ENCODE results near the gene PXDC1. TPM values are rescaled to one million over a fixed set of nuclear protein-coding genes. Genes with fewer than 3 reads are reported as not detected.

The PXDC1 gene
- total and polyA plus RNA-seq, 11 donors: 13.7 to 89.9 (median 29.1) TPM

- Histone ChIP-seq H3K4me3 (no peak overlapping the region), H3K9me3 (no peaks in the 10 kb centered on the region), H3K27ac (no peak overlapping the region), H3K36me3 (no peaks in the 10 kb centered on the region), H3K4me1 (no peaks in the 10 kb centered on the region), H3K27me3 (no peaks in the 10 kb centered on the region)
- TF ChIP-seq, protein P1, sequence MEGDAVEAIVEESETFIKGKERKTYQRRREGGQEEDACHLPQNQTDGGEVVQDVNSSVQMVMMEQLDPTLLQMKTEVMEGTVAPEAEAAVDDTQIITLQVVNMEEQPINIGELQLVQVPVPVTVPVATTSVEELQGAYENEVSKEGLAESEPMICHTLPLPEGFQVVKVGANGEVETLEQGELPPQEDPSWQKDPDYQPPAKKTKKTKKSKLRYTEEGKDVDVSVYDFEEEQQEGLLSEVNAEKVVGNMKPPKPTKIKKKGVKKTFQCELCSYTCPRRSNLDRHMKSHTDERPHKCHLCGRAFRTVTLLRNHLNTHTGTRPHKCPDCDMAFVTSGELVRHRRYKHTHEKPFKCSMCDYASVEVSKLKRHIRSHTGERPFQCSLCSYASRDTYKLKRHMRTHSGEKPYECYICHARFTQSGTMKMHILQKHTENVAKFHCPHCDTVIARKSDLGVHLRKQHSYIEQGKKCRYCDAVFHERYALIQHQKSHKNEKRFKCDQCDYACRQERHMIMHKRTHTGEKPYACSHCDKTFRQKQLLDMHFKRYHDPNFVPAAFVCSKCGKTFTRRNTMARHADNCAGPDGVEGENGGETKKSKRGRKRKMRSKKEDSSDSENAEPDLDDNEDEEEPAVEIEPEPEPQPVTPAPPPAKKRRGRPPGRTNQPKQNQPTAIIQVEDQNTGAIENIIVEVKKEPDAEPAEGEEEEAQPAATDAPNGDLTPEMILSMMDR (IDR thresholded peaks at IDR 0.05): no peak
- no peak for TF ChIP-seq POLR2A (IDR thresholded peaks at IDR 0.05)
- DNase-seq (no peak), ATAC-seq (no peak)
- intact Hi-C loops (cut with DNase I): no loop called here
- 86 to 91% (median 89%) methylated on average over 5 of the region's 5 CpGs for WGBS, 4 donors
Measured at GRCh38 chr6:3785745-3786098, 34.2 kb upstream of the PXDC1 start.

DNA sequence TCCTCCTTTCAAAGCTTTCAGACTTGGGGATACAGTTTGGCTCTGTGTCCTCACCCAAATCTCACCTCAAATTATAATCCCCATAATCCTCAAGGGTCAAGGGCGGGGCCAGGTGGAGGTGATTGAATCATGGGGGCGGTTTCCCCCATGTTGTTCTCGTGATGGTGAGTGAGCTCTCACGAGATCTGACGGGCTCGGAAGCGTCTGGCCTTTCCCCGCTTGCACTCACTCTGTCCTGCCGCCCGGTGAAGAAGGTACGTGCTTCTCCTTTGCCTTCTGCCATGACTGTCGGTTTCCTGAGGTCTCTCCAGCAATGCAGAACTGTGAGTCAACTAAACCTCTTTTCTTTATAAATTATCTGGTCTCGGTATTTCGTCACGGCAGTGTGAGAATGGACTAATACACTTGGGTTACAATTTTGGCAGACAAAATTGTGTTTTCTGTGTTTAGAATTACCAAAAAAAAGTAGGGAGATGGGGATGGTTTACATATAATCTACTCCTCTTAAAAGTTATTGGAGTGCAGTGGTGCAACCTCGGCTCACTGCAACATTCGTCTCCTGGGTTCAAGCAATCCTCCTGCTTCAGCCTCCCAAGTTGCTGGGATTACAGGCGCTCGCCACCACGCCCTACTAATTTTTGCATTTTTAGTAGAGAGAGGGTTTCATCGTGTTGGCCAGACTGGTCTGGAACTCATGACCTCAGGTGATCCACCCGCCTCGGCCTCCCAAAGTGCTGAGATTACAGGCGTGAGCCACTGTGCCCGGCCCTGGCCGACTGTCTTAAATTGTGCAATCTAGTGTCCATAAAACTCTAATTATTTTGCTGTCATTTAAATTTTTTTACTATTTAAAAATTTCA is 33.6 kb upstream of the PXDC1 start:
- DNase-seq (no peak), ATAC-seq (no peak)
- H3K4me3 ChIP-seq: no peak overlapping the region
- H3K27ac ChIP-seq: no peak overlapping the region
- TF ChIP-seq, protein P1 (IDR thresholded peaks at IDR 0.05): no peak
- TF ChIP-seq POLR2A (IDR thresholded peaks at IDR 0.05): no peak
- WGBS, 4 donors: 89 to 93% (median 92%) methylated on average over 26 of the region's 26 CpGs
- H3K27me3 ChIP-seq: no peaks in the 10 kb centered on the region
- no peaks in the 10 kb centered on the region for H3K36me3 ChIP-seq
- intact Hi-C loops (cut with DNase I): no loop called here
- no peaks in the 10 kb centered on the region for H3K4me1 ChIP-seq
- no peaks in the 10 kb centered on the region for H3K9me3 ChIP-seq

GRCh38 chr6:3784423-3784822 is 32.9 kb upstream of the PXDC1 start:
- Histone ChIP-seq H3K4me3 (no peak overlapping the region), H3K27ac (no peak overlapping the region), H3K27me3 (no peaks in the 10 kb centered on the region), H3K36me3 (no peaks in the 10 kb centered on the region), H3K4me1 (no peaks in the 10 kb centered on the region), H3K9me3 (no peaks in the 10 kb centered on the region)
- no peak for ATAC-seq
- DNase-seq: no peak
- WGBS, 4 donors: 93 to 97% (median 95%) methylated on average over 12 of the region's 12 CpGs
- intact Hi-C loops (cut with DNase I): no loop called here
- TF ChIP-seq, protein P1 (IDR thresholded peaks at IDR 0.05): no peak
- no peak for TF ChIP-seq POLR2A (IDR thresholded peaks at IDR 0.05)

DNA sequence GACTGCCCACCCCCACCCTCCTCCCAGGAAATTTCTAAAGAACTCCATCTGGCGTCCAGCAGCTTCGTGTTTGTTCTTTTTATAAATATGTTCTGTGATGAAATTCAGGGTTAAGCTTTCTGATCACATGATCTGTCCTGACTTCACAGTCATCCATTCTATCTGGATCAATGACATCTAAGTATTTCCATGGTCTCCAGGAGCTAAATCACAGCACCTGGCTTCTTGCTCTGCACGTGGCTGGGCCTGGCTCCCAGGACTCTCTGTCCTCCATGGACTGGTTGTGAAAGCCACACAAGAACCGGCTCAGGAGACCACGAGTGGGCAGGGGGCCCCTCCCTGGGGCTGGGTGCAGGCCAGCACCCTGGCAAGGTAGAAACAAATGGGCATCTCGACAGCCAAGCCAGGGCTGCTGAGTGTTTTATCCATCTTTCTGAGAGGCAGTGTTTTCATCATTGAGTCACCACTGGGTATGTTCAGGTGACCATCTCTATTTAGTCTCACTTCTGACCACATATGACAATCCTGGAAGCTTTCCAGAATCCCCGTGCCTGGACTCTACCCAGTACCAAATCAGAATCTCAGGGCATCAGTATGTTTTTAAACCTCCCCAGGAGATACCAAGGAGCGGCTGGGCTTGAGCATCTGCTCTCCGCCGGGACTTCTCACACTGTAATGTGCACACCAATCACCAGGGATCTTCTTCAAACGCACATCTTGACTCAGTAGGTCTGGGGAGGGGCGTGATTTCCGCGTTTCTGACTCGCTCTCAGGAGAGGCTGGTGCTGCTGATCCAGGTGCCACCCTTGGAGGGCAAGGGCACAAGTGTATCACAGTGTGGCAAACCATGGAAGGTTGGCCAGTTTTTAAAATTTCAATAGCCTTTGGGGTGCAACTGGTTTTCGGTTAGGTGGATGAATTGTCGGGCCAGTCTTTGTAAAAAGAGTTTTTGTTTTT is 31.6 kb upstream of the PXDC1 start:
- 78 to 80% (median 79%) methylated on average over 17 of the region's 17 CpGs for WGBS, 4 donors
- no peak overlapping the region for H3K27ac ChIP-seq

More for the DNA sequence above, 31.6 kb upstream of the PXDC1 start:
- no peaks in the 10 kb centered on the region for H3K27me3 ChIP-seq
- ATAC-seq (no peak), DNase-seq (no peak)
- H3K36me3 ChIP-seq: no peaks in the 10 kb centered on the region
- TF ChIP-seq, protein P1 (IDR thresholded peaks at IDR 0.05): no peak
- TF ChIP-seq POLR2A (IDR thresholded peaks at IDR 0.05): no peak
- no peak overlapping the region for H3K4me3 ChIP-seq
- no peaks in the 10 kb centered on the region for H3K9me3 ChIP-seq
- H3K4me1 ChIP-seq: no peaks in the 10 kb centered on the region
- intact Hi-C loops (cut with DNase I): no loop called here
